HepG2 (cell line): ENCODE results near the gene RHOT2. TPM values are rescaled to one million over a fixed set of nuclear protein-coding genes. Genes with fewer than 3 reads are reported as not detected.

Experiments
- ATAC-seq: fragments of 200-7000 bp; cut with Tn5 transposase; 3 replicates; pipeline ENCODE4 v1.9.1; 2020; ENCODE audit warnings: mild to moderate bottlenecking, moderate library complexity
- BruUV-seq: library from RNA; stranded (reverse); fragments of 400-500 nt; replicated peaks from 2 replicates; lab custom pipeline; 2021; lab: Mats Ljungman, UMichigan
- CTCF ChIA-PET: fragments of 300-600 bp; formaldehyde crosslinking; extraction: SDS; loops from one replicate; lab custom pipeline; 2021; ENCODE audit warnings: low total read pairs, inconsistent platforms, low intra/inter-chr PET ratio; lab: Yijun Ruan, JAX
- POLR2A ChIA-PET: fragments of 350-600 bp; sonication (Branson Sonifier 250); formaldehyde crosslinking; loops from one replicate; lab custom pipeline; 2020; ENCODE audit warnings: antibody characterized with exemption, inconsistent platforms; lab: Yijun Ruan, JAX
- DNase-seq: peaks from one replicate; pipeline ENCODE4 v3.0.0-alpha.2; 2015; ENCODE audit warnings: low spot score
- FAIRE-seq: peaks from 3 replicates; lab custom pipeline; 2011; peaks lifted over from hg19 to GRCh38; lab: Jason Lieb, UNC
- H2AFZ ChIP-seq: one replicate; pipeline ENCODE4 v1.6.1; 2011; ENCODE audit warnings: low read length, inconsistent platforms
- H3K27ac ChIP-seq: fragments of 300-600 bp; 3 replicates; pipeline ENCODE4 v1.8.0; 2011; ENCODE audit warnings: mixed run types, mild to moderate bottlenecking, mixed read lengths, low read length, inconsistent platforms; ENCODE audit not compliant: insufficient read depth; ENCODE audit errors: extremely low read length
- H3K27me3 ChIP-seq, 2 experiments: fragments of 200-600 bp in 1 of 2; 2 replicates in 1 of 2; 3 replicates in 1 of 2; pipeline versions ENCODE4 v1.6.0 to v1.8.0; 2011; ENCODE audit warnings: low read length in 2 of 2, mild to moderate bottlenecking in 2 of 2, moderate library complexity in 2 of 2, inconsistent platforms in 1 of 2; ENCODE audit not compliant: insufficient read depth in 2 of 2, control insufficient read depth in 1 of 2
- H3K36me3 ChIP-seq, 2 experiments: fragments of 200-600 bp in 1 of 2; replicated peaks in 1 of 2; 2 replicates in 1 of 2; 3 replicates in 1 of 2; pipeline versions ENCODE4 v1.5.1 to v1.8.0; 2011; ENCODE audit warnings: low read length in 2 of 2, inconsistent platforms in 1 of 2; ENCODE audit not compliant: insufficient read depth in 2 of 2, control insufficient read depth in 1 of 2
- H3K4me1 ChIP-seq: 2 replicates; pipeline ENCODE4 v1.5.1; 2012; ENCODE audit warnings: low read length, inconsistent platforms; ENCODE audit not compliant: insufficient read depth
- H3K4me2 ChIP-seq: 2 replicates; pipeline ENCODE4 v1.6.0; 2011; ENCODE audit warnings: low read depth, low read length, inconsistent platforms
- H3K4me3 ChIP-seq, 3 experiments: fragments of 200-600 bp in 1 of 3; sonication (generic), shearing (Covaris generic) in 1 of 3; replicated peaks in 1 of 3; 2 replicates each; pipeline ENCODE4 v1.5.1; 2011 to 2016; ENCODE audit warnings: low read length in 3 of 3, inconsistent platforms in 2 of 3, low read depth in 2 of 3, mild to moderate bottlenecking in 2 of 3, control low read depth in 1 of 3, mixed read lengths in 1 of 3; ENCODE audit not compliant: insufficient read depth in 1 of 3
- H3K79me2 ChIP-seq: one replicate; pipeline ENCODE4 v1.6.1; 2011; ENCODE audit warnings: low read length, inconsistent platforms; ENCODE audit not compliant: insufficient read depth
- H3K9ac ChIP-seq: 2 replicates; pipeline ENCODE4 v1.6.0; 2011; ENCODE audit warnings: mild to moderate bottlenecking, low read depth, low read length, inconsistent platforms; ENCODE audit not compliant: insufficient read depth
- H3K9me3 ChIP-seq: 2 replicates; pipeline ENCODE4 v1.5.1; 2012; ENCODE audit warnings: mild to moderate bottlenecking, low read length
- H4K20me1 ChIP-seq: 2 replicates; pipeline ENCODE4 v1.6.0; 2011; ENCODE audit warnings: inconsistent platforms, mild to moderate bottlenecking, low read length, moderate library complexity; ENCODE audit not compliant: insufficient read depth
- AGO1 ChIP-seq: fragments of 200-400 bp; formaldehyde crosslinking; IDR thresholded peaks from 2 replicates; pipeline ENCODE4 v1.6.1; 2017; ENCODE audit warnings: mild to moderate bottlenecking, low read depth, low read length, moderate library complexity; ENCODE audit not compliant: poor library complexity, severe bottlenecking
- E2F2 ChIP-seq: sonication (generic); formaldehyde crosslinking; IDR thresholded peaks from 2 replicates; pipeline ENCODE4 v1.4.0; 2020; ENCODE audit warnings: missing genetic modification reagents, borderline replicate concordance
- HMGXB4 ChIP-seq, 2 experiments: sonication (generic) in 1 of 2; formaldehyde crosslinking in 1 of 2; IDR thresholded peaks; 2 replicates each; pipeline versions ENCODE4 v1.4.0 to v1.6.1; 2018 to 2020; ENCODE audit warnings: missing genetic modification reagents in 2 of 2, borderline replicate concordance in 1 of 2, low read depth in 1 of 2, mild to moderate bottlenecking in 1 of 2, missing biosample characterization in 1 of 2
- IRF1 ChIP-seq: sonication (generic); formaldehyde crosslinking; IDR thresholded peaks from 2 replicates; pipeline ENCODE4 v1.4.0; 2020; ENCODE audit warnings: low read depth, mild to moderate bottlenecking, missing genetic modification reagents
- NPAS2 ChIP-seq: sonication (generic); formaldehyde crosslinking; IDR thresholded peaks from 2 replicates; pipeline ENCODE4 v1.8.0; 2022; ENCODE audit warnings: mild to moderate bottlenecking, missing genetic modification reagents, borderline replicate concordance
- SAFB2 ChIP-seq: sonication (generic); formaldehyde crosslinking; IDR thresholded peaks from 2 replicates; pipeline ENCODE4 v1.5.1; 2020; ENCODE audit warnings: missing genetic modification reagents, low read depth, mild to moderate bottlenecking, borderline replicate concordance
- ZBTB42 ChIP-seq: sonication (generic); formaldehyde crosslinking; IDR thresholded peaks from 2 replicates; pipeline ENCODE4 v1.5.0; 2020; ENCODE audit warnings: mild to moderate bottlenecking, missing genetic modification reagents
- ZFX ChIP-seq: sonication (generic); formaldehyde crosslinking; IDR thresholded peaks from 2 replicates; pipeline ENCODE4 v1.4.0; 2020; ENCODE audit warnings: mild to moderate bottlenecking, low read depth, missing genetic modification reagents, moderate library complexity
- ZNF580 ChIP-seq: IDR thresholded peaks from 2 replicates; pipeline ENCODE4 v1.6.1; 2016; ENCODE audit warnings: low read depth, borderline replicate concordance
- ZNF670 ChIP-seq: sonication (generic); formaldehyde crosslinking; IDR thresholded peaks from 2 replicates; pipeline ENCODE4 v1.8.0; 2022; ENCODE audit warnings: mild to moderate bottlenecking, missing genetic modification reagents, borderline replicate concordance
- ZNF674 ChIP-seq: sonication (generic); formaldehyde crosslinking; IDR thresholded peaks from 2 replicates; pipeline ENCODE4 v1.5.0; 2020; ENCODE audit warnings: low read depth, mild to moderate bottlenecking, missing genetic modification reagents
- ZNF713 ChIP-seq: sonication (generic); formaldehyde crosslinking; IDR thresholded peaks from 2 replicates; pipeline ENCODE4 v1.4.0; 2020; ENCODE audit warnings: mild to moderate bottlenecking, missing genetic modification reagents
- ZNF746 ChIP-seq: sonication (generic); formaldehyde crosslinking; IDR thresholded peaks from 2 replicates; pipeline ENCODE4 v1.8.0; 2022; ENCODE audit warnings: mild to moderate bottlenecking, missing genetic modification reagents
- ZNF747 ChIP-seq: sonication (generic); formaldehyde crosslinking; IDR thresholded peaks from 2 replicates; pipeline ENCODE4 v1.8.1; 2023; ENCODE audit warnings: missing genetic modification reagents, mild to moderate bottlenecking, borderline replicate concordance
- ZNF777 ChIP-seq: sonication (generic); formaldehyde crosslinking; IDR thresholded peaks from 2 replicates; pipeline ENCODE4 v1.4.0; 2020; ENCODE audit warnings: missing genetic modification reagents
- ZNF891 ChIP-seq: sonication (generic); formaldehyde crosslinking; IDR thresholded peaks from 2 replicates; pipeline ENCODE4 v1.5.0; 2020; ENCODE audit warnings: mild to moderate bottlenecking, missing genetic modification reagents
- WGBS: methylation state at CpG from one replicate; pipeline ENCODE4 v1.1.6; 2017; ENCODE audit warnings: low lambda C conversion rate; 5-methylcytosine and 5-hydroxymethylcytosine counted together
- in situ Hi-C: cut with HindIII; loops from 2 replicates; pipeline ENCODE4 v1.10.0; 2017; ENCODE audit warnings: low pct_unique_long_range_greater_than_20kb; ENCODE audit not compliant: extremely low pct_ligation_motif_present
- intact Hi-C: fragments of 100-400 bp; cut with micrococcal nuclease; formaldehyde crosslinking; loops from one replicate; pipeline ENCODE4 v1.10.0; 2022; ENCODE audit not compliant: unreplicated experiment
- polyA plus RNA-seq, 8 experiments: library from polyadenylated mRNA; depleted of rRNA in 3 of 8; stranded (reverse) in 7 of 8; unstranded in 1 of 8; fragments of >200 nt; fragmentation: Illumina TruSeq in 4 of 8; extraction: Trizol in 4 of 8; gene quantifications; 2 replicates each; pipeline versions ENCODE4 v1.2.1 to v1.2.3, GENCODE V29; 2011 to 2016; ENCODE audit warnings: low read depth in 4 of 8, missing spikeins in 1 of 8, mixed read lengths in 1 of 8; ENCODE audit not compliant: insufficient read depth in 1 of 8
- total RNA-seq, 5 experiments: library from RNA; depleted of rRNA; stranded (reverse); fragments of >200 nt; fragmentation: Illumina TruSeq; extraction: Trizol; gene quantifications; 2 replicates each; pipeline ENCODE4 v1.2.3, GENCODE V29; 2016; ENCODE audit warnings: low read depth in 1 of 5

The RHOT2 gene
- total and polyA plus RNA-seq, 2 of the 13 experiments (the other 11 are each of a cell fraction or from before 2014, with no cell fraction given): 63.6 to 76.9 TPM

- TF ChIP-seq ZNF747 (CRISPR knock-in tag): no peak
- TF ChIP-seq HMGXB4 (CRISPR knock-in tag; IDR thresholded peaks at IDR 0.05; ENCODE audit: borderline replicate concordance in 1 of 2, low read depth in 1 of 2): 0 out of 4 replicates have a peak, but pooled peaks of 1 of the 2 experiments have one; percentile 12
- TF ChIP-seq, all 625 proteins: peak for 103
These were observed 12.1 kb downstream of the RHOT2 start, which contains the start of gene STUB1 (continued) for GRCh38 chr16:679814-680624.

- DNase-seq (no peak), ATAC-seq (no peak), FAIRE-seq (no peak)
- in situ Hi-C loops: no loop called here
- 0 out of 2 replicates have a peak, but pooled peaks cover 3% of the 10 kb centered on the region for H4K20me1 ChIP-seq
- no CpG with 5 or more reads among the region's 38 CpGs for WGBS
- H3K36me3 ChIP-seq: peaks cover 8 to 17% of the 10 kb centered on the region in 2 experiments; a peak in 4 of 5 replicates
- no peak overlapping the region for H2AFZ ChIP-seq
- intact Hi-C loops: no loop called here
- ChIA-PET POLR2A (interaction anchor here (0.8 to 4.4 kb wide), 9 partner anchors 9 to 44 kb away, joined by 3 to 34 read pairs (median 6); partner anchors contain the start of genes ANTKMT, METRN, METTL26 and RHOT2), CTCF (interaction anchor here (0.8 kb wide), 1 partner anchor 13 kb away, joined by 3 read pairs; the partner anchor contains the start of gene RHOT2)
- no peaks in the 10 kb centered on the region; a peak in 1 of 5 replicates for H3K27me3 ChIP-seq
- peak overlapping the region; percentile 82 for H3K9ac ChIP-seq
- peaks cover 35% of the 10 kb centered on the region for H3K4me1 ChIP-seq
- peaks cover 16% of the 10 kb centered on the region for H3K79me2 ChIP-seq
- no TSS peak for BruUV-seq
- H3K9me3 ChIP-seq: no peaks in the 10 kb centered on the region
- peak overlapping the region; percentile 76 for H3K27ac ChIP-seq
- H3K4me2 ChIP-seq: peak overlapping the region; percentile 80
- peak overlapping the region; percentile 72 to 88 (median 85) for H3K4me3 ChIP-seq
- peak; percentile 45 for TF ChIP-seq AGO1
- TF ChIP-seq ZNF670: 0 out of 2 replicates have a peak, but pooled peaks have one; percentile 16
- TF ChIP-seq ZFX (CRISPR knock-in tag): 0 out of 2 replicates have a peak, but pooled peaks have one; percentile 4
- no peak for TF ChIP-seq ZNF891 (CRISPR knock-in tag)
- no peak for TF ChIP-seq ZNF674 (CRISPR knock-in tag)
- no peak for TF ChIP-seq ZNF777 (CRISPR knock-in tag)
- no peak for TF ChIP-seq NPAS2 (CRISPR knock-in tag)
- no peak for TF ChIP-seq ZBTB42 (CRISPR knock-in tag)
- TF ChIP-seq SAFB2 (CRISPR knock-in tag): no peak
- no peak for TF ChIP-seq ZNF713 (CRISPR knock-in tag)
- TF ChIP-seq E2F2: no peak
- TF ChIP-seq ZNF580: no peak
- TF ChIP-seq ZNF746 (CRISPR knock-in tag): no peak
- TF ChIP-seq IRF1 (CRISPR knock-in tag): no peak
These were observed 12.7 kb downstream of the RHOT2 start for GRCh38 chr16:680625-680945.
